GM20431 (cell line): ENCODE measurements around the gene HSPA12B.
"Not testable (repeated sequence)": the region's sequence is repeated elsewhere in the genome, so short reads cannot be mapped to it uniquely, and the experiment has no call there.

Source experiments
- in situ Hi-C: fragments of 300-500 bp; cut with MseI, MboI; formaldehyde crosslinking; loops from one replicate; pipeline ENCODE4 v1.15.0; 2020; ENCODE audit warnings: low sequenced_read_pairs; ENCODE audit not compliant: unreplicated experiment

HSPA12B gene

GRCh38 chr20:3783511-3784195 lies 51.2 kb downstream of the HSPA12B start:
- in situ Hi-C loops, result no loop called here

GRCh38 chr20:3784216-3784853 lies 51.9 kb downstream of the HSPA12B start:
- in situ Hi-C loops, result no loop called here

- in situ Hi-C loops, result no loop called here
Observed at GRCh38 chr20:3784863-3785239, 52.4 kb downstream of the HSPA12B start.

- in situ Hi-C loops, result no loop called here
Observed at GRCh38 chr20:3785240-3786125, 53.0 kb downstream of the HSPA12B start.

- in situ Hi-C loops, result no loop called here
Observed at GRCh38 chr20:3786126-3786484, 53.6 kb downstream of the HSPA12B start.

- in situ Hi-C loops, result no loop called here
Observed at GRCh38 chr20:3786665-3787323, 54.3 kb downstream of the HSPA12B start, which contains the start of gene CENPB. TSS of gene CENPB (minus strand) at chr20:3786740. CDS start at chr20:3786483, 257 bp downstream.

- in situ Hi-C loops, result no loop called here
Observed at GRCh38 chr20:3787324-3788014, 55.0 kb downstream of the HSPA12B start.

GRCh38 chr20:3788685-3789155 lies 56.2 kb downstream of the HSPA12B start:
- in situ Hi-C loops, result no loop called here

GRCh38 chr20:3789201-3789600 lies 56.7 kb downstream of the HSPA12B start:
- in situ Hi-C loops, result not testable (repeated sequence)

GRCh38 chr20:3794168-3794567 lies 61.7 kb downstream of the HSPA12B start:
- in situ Hi-C loops, result not testable (repeated sequence)

GRCh38 chr20:3794701-3795420 lies 62.4 kb downstream of the HSPA12B start:
- in situ Hi-C loops, result no loop called here

GRCh38 chr20:3795511-3796468 lies 63.3 kb downstream of the HSPA12B start, which contains the start of gene CDC25B:
TSS of gene CDC25B (plus strand) at chr20:3796310. CDS start at chr20:3796532, 222 bp downstream.
- in situ Hi-C loops, result no loop called here

GRCh38 chr20:3796477-3797225 lies 64.2 kb downstream of the HSPA12B start:
- in situ Hi-C loops, result no loop called here

GRCh38 chr20:3797226-3797545 lies 64.7 kb downstream of the HSPA12B start:
- in situ Hi-C loops, result no loop called here

GRCh38 chr20:3797592-3798372 lies 65.3 kb downstream of the HSPA12B start:
- in situ Hi-C loops, result no loop called here

GRCh38 chr20:3798373-3798768 lies 65.9 kb downstream of the HSPA12B start:
- in situ Hi-C loops, result no loop called here

GRCh38 chr20:3798908-3799248 lies 66.4 kb downstream of the HSPA12B start:
- in situ Hi-C loops, result no loop called here
